Stimulated activated CD4-positive, alpha-beta T cell treated with anti-CD3 and anti-CD28 coated beads, TNF-alpha, amount 100 ng/mL, for 24 hours (primary cell): ENCODE results near the gene NAV2.

Experiments
- DNase-seq, 3 experiments: peaks; one replicate each; pipeline ENCODE4 v3.0.0-alpha.2; 2020; ENCODE audit warnings: low read depth in 3 of 3

NAV2 gene

DNA sequence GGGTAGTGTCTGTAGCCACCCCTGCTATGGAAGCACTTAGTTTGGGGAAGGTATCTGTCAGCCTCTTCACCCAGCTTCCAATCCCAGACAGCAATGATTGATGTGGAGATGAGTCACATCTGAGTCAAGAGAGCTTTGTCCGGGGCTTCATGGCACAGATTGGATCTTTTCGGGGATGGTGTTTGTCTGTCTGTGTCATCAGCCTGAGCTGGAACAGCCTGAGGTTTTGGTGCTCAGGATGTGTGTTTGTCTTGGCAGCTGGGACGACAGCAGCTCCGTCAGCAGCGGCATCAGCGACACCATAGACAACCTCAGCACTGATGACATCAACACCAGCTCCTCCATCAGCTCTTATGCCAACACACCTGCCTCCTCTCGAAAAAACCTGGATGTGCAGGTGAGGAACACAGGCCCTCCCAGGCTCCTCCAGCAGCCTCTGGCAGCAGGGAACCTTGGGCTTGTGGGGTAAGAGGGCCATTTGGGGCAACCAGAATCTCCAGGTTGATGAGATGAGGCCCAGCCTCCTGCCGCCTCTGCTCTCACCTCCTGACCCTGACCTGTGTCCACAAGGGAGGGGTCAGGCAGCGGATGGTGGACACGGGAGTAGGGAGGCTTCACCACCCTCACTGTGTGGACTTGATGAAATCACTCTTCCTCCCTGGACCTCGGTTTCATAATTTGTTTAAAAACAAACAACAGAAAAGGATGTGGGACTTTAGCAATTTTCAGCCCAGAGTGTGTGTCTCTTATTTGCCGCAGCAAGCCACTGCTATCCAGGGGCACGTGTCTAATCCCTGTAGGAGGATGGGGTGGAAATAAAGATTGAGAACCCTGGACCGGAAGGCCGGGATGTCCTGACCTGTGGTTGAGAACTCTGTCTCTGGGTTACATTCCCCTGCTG, 323.3 kb downstream of the NAV2 start:
- DNase-seq = no peak

GRCh38 chr11:20036626-20037335, 324.1 kb downstream of the NAV2 start:
- DNase-seq = no peak

- DNase-seq = no peak
These were observed 324.9 kb downstream of the NAV2 start for GRCh38 chr11:20037396-20038153.

DNA sequence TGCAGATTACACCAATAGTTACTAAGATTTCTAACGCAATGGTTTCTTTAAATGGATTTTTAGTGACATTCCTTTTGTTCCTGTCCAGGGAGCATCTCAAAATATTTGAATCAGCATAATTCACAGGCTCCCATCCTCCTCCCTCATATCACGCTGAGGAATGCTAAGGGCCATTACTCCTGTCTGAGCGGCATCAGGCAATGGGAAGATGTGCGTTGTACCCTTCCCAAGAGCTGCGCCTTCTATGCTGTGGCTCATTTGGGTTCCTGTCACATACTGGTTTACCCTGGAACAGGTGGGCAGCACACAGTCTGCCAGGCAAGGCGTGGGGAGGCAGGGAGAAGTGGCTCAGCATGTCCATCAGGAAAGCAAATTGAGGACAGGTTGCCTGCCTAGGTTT, 325.8 kb downstream of the NAV2 start:
- no peak for DNase-seq

DNA sequence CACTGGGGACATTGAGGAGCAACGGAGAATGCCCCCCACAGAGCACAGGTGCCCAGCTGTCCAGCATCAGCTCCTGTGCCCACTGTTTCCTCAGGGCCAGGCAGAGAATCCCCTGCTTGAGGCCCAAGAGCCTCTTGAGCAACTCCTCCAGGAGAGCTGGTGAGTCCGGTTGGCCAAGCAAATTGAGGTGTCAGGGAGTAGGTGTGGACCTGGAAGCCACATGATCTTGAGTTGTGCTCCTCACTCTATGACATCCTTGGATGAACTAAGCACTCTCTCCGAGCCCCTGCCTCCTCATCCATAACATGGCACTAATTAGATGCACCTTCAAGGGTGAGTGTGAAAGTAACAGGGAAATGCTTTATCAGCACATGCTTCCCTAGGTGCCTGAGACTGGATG, 326.3 kb downstream of the NAV2 start:
- DNase-seq = no peak

DNA sequence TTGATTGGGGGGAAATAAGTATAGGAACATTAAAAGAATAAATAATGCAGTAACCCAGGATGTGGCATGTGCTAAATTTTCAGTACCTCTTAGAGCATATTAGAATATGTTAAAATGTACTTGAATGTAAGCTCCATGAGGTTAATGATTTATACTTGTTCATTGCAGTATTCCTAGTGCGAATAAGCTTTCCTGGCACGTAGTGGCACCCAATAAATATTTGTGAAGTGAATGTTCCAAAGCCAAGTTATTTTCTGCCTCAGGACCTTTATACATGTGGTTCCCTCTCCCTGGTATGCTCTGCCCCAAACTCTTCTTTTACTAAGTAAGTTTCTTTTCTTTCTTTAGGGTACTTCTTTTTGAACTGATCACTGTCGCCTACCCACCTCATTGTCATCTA, 328.9 kb downstream of the NAV2 start:
- DNase-seq = no peak

DNA sequence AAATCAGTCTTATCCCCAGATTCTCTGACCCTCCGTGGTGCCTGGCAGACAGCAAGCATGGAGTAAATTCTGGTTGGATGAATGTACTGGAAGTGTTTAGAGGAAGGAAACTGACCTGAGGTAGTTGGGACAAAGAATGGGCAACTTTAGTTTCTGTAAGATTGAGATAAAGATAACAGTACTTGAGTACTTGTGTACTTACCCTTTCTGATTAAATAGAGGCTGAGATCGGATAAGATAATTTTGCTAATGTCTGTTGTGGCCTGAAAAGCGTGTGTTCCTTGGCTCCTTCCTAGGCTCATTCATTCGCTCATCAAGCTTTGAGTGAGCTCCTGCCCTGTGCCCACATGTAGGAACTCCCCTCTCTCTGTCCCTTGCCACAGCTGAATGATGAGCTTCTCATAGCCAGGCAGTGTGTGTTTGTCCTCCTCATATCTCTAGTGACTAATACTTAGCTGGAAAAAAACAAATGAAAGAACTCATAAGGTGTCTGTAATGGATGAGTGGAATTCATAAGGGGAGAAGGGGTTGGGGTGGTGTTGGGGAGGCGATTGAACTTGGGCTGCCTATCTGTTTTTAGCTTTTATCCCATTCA, 329.5 kb downstream of the NAV2 start:
- no peak for DNase-seq

- DNase-seq = no peak
These were observed 330.2 kb downstream of the NAV2 start for GRCh38 chr11:20042811-20043341.

DNA sequence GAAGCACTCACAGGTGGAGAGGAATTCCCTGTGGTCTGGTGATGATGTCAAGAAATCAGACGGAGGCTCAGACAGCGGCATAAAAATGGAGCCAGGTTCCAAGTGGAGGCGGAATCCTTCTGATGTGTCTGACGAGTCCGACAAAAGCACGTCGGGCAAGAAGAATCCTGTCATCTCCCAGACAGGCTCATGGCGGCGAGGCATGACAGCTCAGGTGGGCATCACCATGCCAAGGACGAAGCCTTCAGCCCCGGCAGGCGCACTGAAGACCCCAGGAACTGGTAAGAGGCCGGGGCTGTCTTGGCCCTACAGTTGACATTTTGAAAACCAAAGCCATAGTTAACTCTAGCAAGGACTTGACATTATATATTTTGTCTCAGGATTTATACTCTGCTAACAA, 331.4 kb downstream of the NAV2 start:
- no peak for DNase-seq

DNA sequence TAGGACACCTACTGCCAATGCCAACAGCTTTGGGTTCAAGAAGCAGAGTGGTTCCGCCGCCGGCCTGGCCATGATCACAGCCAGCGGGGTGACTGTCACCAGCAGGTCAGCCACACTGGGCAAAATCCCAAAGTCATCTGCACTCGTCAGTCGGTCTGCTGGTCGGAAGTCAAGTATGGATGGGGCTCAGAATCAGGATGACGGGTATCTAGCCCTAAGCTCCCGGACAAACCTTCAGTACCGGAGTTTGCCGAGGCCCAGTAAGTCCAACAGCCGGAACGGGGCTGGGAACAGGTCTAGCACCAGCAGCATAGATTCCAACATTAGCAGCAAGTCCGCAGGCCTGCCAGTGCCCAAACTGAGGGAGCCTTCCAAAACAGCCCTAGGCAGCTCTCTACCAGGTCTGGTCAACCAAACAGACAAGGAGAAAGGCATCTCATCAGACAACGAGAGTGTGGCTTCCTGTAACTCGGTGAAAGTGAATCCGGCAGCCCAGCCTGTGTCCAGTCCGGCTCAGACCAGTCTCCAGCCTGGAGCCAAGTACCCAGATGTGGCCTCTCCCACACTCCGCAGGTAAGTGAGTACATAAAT, 332.6 kb downstream of the NAV2 start:
- no peak for DNase-seq

DNA sequence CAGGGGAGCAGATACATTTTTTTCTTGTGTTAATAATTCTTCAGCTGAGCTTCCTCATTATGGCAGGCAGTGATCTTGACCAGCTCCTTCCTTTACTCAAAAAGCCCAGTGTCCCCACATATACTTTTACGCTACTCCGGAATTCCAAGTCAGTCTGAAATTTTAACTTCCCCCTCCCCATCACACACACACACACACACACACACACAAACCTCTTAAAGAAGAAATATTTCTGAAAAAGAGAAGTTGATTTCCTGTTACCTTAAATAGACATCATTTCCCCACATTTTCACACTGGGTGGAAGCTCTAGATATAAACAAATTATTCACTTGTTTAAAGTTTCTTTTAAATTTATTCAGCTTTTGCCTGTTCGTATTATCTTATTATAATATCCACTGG, 333.8 kb downstream of the NAV2 start:
- no peak for DNase-seq

DNA sequence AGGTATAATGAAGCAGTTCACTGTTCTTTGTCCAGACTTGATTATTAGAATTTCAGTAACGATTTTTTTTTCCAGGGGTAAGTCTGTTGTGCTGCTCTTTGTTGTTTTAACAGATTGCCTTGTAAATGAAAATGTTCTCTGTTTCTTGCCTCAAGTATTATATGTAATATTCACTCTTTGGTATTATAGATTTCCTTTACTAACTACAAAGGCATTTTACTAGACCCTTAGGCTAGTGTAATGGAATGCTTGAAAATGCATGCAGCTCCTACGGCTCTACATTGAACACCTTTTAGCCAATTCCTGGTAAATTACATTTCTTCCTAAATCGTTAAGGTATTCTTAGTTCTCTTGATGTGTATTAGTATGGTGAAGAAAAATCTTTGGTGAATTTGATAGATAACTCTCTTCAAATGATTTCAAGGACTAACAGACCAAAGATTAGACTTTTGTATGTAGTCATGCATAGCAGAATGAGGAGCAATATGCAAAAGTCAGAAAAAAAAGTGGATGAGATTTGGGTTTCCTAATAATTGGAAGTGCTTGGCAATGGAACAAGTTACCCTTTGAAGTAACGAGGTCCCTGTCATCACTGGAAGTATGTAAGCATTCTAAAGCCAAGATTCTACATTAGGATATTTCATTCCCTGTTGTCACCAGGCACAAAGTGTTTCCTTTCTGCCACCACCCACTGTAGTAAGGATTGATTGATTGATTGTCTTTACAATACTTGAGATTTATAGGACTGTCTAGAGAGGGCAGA, 334.6 kb downstream of the NAV2 start:
- no peak for DNase-seq

DNA sequence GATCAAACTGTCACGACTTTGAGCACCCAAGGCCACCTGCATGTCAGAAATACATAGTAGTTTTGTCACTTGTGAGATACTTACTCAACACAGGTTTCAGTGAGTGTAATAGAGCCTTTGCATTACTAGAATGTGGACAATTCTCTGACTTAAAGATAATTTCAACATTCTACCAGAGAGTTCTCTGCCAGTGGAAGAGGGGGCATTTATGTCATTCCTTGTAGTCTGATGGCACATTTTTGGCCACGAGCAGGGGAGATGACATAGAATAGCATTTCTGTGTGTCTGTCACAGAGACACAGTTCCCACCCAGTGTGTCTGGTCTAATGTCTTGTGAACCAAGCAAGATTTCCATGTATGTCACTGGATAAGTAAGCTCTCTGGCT, 335.1 kb downstream of the NAV2 start:
- DNase-seq = no peak

DNA sequence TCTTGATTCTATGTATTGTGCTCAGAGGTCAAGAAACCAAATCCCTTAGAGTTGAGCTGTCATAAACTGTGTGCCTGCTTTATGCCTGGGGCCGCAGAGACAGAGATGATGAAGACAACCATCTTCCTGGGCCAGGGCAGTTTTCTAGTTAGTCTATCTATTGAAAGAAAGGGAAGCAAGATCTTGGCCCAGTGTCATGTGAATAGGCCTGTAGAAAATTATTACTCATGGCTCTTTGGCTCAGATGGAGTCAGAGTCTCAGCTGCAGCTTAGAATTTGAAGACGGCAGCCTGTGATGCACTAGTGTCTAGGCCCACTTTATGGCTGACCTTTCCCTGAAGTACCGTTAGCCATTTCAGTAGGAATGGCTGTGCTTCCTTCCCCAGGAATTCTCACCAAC, 335.6 kb downstream of the NAV2 start:
- no peak for DNase-seq

DNA sequence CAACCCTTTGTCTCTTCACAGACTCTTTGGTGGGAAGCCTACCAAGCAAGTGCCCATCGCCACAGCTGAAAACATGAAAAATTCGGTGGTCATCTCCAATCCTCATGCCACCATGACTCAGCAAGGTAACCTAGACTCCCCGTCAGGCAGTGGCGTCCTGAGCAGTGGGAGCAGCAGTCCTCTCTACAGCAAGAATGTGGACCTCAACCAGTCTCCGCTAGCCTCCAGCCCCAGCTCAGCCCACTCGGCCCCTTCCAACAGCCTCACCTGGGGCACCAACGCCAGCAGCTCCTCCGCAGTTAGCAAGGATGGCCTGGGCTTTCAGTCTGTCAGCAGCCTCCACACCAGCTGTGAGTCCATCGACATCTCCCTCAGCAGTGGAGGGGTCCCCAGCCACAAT, 336.1 kb downstream of the NAV2 start:
- no peak for DNase-seq

- DNase-seq = no peak
These were observed 336.6 kb downstream of the NAV2 start for GRCh38 chr11:20049231-20049630.

DNA sequence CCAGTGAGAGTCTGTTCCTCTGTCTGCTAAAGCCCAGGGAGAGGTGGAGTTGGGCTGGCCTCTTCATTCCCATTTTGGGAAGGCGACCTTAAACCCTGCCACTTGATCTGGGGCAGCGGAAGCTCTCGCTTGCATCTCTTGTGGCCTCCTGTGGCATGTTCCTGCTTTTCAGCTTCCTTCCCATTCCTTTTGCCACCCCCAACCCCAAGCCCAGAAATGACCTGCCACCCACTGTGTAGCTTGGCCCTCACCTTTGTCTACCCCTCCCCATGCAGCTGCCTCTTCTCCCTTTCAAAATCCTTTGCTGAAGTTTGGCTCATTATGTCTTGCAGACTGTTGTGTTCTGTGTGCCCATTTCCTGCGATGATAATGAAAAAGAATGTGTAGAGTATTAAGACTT, 337.4 kb downstream of the NAV2 start:
- DNase-seq = no peak

DNA sequence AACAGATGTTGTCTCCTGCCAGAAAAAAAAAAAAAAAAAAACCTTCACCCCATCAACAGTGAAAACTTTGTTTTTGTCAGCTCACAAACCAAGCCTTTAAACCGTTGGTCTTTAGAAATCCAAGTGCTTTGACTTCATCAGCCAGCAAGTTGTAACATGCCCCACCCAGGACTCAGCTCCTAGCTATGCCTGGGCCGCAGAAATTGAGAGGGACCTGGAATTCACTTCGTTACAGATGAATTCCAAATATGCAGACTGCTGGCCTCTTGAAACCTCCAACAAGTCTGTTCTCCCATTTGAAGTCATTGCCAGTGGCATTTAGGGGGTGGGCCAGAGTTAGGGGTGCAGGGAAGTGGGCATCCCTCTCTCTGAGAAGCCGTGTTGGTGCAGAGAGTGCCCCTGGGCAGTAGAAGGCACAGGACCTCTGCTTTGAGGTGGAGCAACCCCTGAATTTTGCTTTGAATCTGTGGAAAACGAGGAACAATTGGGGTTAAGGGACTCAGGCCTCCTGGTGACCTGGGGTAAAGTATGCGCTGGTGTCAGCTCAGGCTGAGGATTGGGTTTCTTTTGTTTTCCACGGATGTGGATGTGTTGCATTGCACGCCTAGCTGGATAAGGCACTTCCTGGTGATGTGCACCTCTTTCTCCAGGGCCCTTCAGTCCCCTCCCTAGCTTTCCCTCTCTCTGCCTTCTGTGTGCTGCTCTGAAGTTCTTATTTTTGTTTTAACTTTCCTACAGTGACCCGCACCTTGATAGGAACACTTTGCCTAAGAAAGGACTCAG, 338.1 kb downstream of the NAV2 start:
- DNase-seq = no peak

DNA sequence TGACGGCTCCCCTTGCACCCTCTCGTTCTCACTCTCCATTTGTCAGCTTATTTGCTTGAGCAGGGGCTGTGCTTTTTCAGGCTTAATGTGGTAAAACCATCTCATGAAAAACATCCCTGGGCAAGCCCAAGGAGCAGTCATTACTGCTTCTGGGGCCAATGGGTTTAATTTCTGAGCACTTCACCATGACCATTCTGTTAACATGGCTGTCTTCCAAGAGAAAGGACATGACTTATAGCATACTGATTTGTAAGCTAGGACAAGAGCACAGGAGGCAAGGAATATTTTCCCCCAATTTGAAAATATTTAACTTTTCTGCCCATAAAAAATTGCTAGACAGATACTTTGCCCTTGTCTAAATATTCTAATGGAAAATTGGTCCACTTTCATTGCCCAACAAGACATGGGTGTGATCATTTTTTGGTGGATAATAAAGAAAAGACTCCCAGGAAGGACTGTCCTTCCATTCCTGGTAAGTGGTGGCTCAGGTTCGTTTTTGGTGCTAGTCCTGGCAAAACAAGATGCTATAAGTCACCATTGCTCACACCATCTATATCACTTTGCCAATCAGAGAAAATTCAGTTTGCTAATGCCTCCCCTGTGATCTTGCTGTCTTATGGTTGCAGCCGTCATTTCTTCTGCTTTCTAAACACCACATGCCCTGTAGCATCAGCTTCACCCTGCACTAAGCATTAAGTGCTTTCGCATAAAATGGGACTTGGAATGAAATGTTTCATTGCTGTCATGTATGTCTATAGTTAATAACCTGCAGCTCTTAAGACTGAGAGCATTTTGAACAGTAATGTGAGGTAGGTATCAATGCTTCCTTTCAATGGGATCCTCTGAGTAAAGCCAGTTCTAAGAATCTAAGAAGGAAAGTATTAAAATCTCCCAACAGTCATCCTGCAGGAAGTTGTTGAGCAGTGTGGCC, 339.1 kb downstream of the NAV2 start:
- DNase-seq = no peak
